NCI-H1105 (cell line): ENCODE results near the gene CHRM5.
"Not testable (repeated sequence)": the region's sequence is repeated elsewhere in the genome, so short reads cannot be mapped to it uniquely, and the experiment has no call there.

Experiments used
- DNase-seq: peaks from one replicate; lab custom pipeline; 2025; lab: John Stamatoyannopoulos, UW

CHRM5 gene

DNA sequence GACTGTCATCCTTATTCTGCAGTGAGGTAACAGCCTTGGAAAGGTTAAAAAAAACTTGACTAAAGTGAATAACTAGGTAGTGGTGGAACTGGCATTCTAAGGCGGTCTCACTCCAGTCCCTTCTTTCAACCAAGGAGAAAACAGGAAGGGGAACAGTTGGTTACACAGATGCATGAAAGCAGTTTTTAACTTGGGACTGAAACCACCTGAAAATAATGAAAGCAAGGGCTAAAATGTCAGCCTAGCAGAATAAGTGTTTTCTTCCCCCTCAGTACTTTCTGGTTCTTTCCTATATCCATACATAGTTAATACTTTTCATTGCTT lies 71.5 kb downstream of the CHRM5 start:
- no peak for DNase-seq

DNA sequence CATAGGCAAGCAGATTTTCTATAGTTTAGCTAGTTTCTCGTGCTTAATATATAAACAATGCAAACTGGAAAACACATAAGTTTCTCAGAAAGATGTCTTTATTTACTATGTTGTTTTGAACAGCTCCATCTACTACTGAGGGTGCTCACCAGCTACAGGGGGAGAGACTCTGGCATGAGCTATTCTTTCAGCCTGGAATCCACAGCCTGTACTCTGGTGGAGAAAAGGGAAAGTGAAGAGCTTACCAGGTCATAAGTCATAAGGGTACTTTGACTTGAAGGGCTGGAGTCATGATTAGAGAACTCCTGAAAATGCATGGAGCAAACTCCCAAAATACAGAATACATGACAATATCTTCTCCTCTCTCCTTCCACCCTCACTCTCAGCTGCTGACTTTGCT lies 75.1 kb downstream of the CHRM5 start:
- no peak for DNase-seq

DNA sequence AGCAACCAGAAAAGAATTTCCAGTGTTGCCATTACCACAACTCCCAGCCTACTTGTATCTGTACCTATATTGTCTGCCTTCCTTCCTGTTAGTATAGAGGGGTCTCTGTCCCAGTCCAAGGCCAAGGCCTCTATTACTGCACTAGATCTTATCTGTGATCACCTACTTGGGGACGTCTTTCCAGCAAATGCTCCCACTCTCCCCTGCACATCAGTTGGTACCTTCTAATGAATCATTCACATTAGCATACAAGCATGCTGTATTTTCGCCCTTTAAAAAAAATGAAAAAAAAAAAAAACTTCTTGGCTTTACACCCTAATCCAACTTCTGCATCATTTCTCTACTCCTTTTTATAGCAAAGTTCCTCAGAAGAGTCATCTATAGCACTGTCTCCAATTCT lies 75.5 kb downstream of the CHRM5 start:
- no peak for DNase-seq

DNA sequence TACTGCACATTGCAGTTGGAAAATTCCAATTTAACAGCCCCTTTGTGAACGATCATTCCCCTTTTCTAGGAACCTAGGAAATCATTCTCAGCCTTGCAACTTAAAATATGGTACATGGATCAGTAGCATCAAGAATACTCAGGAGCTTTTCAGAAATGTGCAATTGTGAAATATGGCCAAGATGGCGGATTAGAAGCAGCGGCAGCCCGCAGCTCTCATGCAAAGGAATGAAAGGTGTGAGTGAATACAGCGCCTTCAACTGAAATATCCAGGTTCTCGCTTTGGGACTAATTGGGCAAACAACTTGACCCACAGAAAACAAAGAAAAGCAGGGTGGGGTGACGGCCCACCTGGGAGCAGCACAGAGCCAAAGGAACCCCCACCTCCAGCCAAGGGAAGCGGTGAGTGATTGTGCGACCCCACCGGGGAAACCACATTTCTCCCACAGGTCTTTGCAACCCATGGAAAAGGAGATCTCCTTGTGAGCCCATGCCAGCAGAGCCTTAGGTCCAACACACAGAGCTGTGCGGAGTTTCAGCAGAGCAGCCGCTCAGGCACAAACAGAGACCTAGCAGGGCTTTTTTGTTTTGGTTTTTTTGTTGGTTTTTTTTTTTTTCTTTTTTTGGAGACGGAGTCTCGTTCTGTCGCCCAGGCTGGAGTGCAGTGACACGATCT lies 78.3 kb downstream of the CHRM5 start:
- no peak for DNase-seq

DNA sequence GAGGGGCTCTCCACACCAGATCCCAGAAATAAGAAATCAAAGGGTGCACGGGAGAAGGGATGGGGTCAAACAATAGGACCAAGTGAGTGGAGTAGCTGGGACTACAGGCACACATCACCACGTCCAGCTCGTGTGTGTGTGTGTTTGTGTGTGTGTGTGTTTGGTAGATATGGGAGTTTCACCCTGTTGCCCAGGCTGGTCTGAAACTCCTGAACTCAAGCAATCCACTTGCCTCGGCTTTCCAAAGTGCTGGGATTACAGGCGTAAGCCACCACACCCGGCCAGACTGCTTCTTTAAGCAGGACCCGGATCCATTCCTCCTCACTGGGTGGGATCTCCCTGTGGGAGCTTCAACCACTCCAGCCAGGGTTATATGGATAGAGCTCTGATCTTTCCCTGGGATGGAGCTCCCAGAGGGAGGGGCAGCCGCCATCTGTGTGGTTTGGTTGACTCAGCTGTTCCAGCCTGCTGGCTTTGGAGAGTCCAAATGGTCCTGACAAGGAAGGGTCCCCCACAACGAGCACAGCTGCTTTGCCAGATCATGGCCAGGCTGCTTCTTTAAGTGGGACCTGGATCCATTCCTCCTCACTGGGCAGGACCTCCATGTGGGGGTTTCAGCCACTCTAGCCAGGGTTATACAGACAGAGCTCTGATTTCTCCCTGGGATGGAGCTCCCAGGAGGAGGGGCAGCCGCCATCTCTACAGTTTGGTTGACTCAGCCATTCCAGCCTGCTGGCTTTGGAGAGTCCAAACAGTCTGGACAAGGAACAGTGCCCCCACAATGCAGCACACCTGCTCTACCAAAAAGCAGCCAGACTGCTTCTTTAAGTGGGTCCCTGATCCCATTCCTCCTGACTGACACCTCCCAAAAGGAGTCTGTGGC lies 79.8 kb downstream of the CHRM5 start:
- DNase-seq = no peak

DNA sequence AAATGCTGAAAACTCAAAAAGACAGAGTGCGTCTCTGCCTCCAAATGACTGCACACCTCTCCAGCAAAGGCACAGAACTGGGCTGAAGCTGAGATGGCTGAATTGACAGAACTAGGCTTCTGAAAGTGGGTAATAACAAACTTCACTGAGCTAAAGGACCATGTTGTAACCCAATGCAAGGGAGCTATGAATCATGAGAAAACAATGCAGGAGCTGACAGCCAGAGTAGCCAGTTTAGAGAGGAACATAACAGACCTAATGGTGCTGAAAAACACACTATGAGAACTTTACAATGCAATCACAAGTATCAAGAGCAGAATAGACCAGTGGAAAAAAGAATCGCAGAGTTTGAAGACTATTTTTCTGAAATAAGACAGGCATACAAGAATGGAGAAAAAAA lies 80.8 kb downstream of the CHRM5 start:
- no peak for DNase-seq

DNA sequence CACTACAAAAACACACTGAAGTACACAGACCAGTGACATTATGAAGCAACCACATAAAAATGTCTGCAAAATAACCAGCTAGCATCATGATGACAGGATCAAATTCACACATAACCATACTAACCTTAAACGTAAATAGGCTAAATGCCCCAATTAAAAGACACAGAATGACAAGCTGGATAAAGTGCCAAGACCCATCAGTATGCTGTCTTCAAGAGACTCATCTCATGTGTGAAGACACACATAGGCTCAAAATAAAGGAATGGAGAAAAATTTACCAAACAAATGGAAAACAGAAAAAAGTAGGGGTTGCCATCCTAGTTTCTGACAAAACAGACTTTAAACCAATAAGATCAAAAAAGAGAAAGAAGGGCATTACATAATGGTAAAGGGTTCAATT lies 82.1 kb downstream of the CHRM5 start:
- not testable (repeated sequence) for DNase-seq

DNA sequence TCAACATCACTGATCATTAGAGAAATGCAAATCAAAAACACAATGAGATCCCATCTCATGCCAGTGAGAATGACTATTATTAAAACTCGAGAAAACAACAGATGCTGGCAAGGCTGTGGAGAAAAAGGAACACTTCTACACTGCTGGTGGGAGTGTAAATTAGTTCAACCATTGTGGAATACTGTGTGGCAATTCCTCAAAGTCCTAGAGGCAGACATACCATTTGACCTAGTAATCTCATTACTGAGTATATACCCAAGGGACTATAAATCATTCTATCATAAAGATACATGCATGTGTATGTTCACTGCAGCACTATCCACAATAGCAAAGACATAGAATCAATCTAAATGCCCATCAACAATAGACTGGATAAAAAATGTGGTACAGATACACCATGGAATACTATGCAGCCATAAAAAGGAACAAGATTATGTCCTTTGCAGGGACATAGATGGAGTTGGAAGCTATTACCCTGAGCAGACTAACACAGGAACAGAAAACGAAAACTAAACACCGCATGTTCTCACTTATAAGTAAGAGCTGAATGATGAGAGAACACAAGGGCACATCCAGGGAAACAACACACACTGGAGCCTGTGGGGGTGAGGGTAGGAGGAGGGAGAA lies 85.9 kb downstream of the CHRM5 start:
- DNase-seq = no peak

DNA sequence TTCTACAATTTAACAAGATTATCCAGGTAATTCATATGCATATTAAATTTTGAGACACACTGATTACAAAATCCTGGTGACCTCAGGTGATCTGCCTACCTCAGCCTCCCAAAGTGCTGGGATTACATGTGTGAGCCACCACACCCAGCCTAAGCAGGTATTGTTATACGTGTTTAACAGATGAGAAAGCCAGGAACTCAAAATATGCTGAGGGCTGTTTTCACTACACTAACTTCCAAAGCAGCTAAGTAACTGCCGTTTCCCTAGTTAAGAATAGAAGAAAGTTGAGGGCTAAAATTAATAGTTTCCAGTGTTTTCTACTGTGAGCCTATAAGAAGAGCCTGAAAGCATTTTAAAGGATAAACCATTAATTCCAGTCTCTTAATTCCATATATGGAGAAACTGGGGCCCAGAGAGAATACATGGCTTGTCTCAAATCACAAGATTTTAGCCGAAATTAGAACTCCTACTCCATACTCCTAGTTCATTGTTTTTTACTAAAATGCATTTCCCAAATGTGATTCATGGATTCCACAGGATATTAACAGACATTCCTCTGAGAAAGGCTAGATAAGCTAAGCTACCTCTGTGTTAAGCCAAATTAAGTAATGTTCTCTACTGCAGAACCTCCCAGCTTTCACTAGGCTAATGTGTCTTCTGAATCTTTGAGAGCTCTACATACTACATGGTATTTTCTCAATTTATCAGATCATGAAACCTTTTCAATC lies 87.7 kb downstream of the CHRM5 start:
- DNase-seq = no peak

DNA sequence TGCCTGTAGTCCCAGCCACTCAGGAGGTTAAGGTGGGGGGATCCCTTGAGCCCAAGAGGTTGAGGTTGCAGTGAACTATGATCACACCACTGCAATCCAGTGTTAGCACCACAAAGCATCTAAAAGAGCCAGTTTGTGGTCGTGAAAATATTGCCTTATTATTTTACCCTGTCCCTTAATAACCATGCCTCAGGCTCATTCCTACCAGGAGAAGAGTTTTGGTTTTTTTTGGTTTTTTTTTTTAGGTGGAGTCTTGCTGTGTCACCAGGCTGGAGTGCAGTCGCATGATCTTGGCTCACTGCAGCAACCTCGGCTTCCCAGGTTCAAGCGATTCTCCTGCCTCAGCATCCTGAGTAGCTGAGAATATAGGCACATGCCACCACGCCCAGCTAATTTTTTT lies 88.6 kb downstream of the CHRM5 start:
- DNase-seq = no peak

DNA sequence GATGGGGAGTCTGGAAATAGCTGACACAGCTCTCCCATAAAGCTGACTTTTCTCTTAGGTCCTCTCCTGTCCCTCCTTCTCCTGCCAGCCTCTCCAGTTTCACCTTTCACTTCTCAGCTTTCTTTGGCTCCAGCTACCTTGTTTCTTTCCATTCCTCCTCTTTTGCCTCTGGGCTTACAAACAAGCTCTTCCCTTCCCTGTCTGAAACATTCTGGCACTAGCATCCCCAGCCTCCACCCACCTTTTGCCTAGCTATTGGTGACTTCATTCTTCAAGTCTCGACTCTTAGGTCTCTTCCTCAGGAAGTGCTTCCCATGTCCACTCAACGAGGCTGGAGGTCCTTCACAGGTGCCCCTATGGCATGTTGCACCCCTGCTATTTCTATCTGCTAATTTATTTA lies 91.2 kb downstream of the CHRM5 start:
- no peak for DNase-seq

DNA sequence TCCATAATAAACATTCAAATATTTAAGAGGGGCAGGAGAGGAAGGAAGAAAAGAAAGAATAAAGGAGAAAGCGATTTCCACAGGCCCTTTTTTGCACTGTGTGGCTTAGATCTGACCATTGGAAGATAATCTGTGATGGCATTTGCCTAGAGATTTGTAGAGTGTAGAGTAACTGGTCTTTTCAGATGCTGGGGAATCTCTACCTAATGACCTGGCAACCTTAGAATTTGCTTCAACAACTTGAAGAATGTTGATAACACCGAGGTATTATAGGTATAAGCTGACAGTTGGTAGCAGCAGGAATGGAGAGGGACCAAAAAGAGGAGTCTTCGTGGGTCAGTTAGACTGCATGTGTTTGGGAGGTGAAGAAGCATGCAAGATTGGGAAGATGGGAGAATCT lies 91.6 kb downstream of the CHRM5 start:
- DNase-seq = no peak

DNA sequence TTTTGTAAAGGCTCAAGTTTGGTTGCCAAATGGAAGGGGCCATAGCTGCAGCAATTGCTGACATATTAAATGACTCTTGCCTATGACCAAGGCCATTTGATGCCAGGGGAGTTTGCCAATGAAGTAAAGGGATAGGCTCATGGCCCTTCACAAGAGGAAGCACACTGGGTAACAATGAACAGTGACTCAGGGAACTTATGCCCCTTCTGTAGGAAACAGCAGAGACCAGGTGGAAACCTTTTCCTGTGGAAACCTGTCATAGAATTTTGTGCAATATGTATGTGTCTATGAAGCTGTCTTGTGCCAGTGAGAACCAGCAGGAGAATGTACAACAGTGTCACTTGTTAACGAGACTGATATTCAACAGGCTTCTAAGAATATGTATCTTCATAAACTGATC lies 96.1 kb downstream of the CHRM5 start:
- no peak for DNase-seq

DNA sequence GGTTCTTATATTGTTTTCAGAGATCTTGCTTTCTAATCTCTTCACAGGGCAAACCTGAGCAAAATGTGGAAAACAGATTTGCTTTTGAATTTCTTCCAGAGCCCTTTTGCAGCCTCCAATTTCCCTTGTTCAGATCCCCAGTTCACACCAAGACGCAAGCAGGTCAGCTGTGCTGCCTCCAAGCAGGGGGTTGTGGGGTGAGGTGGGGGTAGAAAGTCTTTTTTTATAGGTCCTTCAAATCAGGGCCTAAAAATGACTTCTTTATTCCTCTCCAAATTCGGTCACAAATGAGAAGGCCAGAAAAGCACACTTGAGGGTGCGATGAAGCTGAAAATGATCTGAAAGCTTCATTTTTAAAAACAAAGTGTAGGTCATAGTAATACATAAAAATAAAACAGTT lies 97.0 kb downstream of the CHRM5 start:
- no peak for DNase-seq

DNA sequence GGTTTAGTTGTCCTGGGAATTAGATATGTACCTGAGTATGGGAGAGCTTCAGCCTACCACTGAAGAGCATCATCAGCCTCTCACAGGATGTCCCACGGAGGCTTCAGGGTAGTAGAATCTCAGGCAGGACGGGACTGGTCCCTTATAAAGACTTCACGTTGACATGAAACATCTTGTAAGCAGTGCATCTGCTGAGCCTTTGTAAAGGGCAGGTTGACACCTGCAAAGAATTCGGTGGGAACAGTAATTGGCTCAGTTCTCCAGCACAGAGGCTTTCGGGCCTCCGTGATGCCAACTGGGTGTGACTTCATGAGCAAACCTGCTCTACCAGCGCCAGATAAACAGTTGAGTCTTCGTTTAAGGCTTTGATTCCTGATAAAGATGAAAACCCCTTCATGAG lies 97.6 kb downstream of the CHRM5 start:
- DNase-seq = no peak

DNA sequence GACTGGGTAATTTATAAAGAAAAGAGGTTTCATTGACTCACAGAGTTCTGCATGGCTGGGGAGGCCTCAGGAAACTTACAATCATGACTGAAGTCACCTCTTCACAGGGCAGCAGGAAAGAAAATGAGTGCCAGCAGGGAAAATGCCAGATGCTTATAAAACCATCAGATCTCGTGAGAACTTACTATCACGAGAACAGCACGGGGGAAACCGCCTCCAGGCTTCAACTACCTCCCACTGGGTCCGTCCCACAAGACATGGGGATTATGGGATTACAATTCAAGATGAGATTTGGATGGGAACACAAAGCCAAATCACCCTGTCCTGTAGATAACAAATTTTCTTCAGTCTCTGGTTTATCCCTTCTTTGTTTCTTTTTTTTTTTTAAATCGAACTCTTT lies 101.7 kb downstream of the CHRM5 start:
- no peak for DNase-seq

DNA sequence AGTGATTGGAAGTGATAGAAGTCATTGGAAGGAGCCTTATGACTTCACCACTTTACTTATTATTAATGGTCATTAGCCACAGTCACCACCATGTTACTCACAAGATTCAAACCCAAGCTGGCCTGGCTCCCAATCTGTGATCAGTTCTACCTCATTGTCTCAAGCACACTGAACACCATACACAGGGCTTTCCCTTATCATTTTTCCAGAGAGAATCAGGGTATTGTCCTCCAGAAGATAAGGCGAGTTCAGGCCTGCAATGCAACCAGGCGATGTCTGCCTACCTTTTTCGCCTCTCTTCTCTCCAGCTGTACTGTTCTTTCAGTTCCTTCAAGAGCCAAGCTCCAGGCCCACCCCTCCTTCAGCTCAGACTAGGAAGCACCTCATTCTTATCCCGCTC lies 108.5 kb downstream of the CHRM5 start:
- DNase-seq = no peak

DNA sequence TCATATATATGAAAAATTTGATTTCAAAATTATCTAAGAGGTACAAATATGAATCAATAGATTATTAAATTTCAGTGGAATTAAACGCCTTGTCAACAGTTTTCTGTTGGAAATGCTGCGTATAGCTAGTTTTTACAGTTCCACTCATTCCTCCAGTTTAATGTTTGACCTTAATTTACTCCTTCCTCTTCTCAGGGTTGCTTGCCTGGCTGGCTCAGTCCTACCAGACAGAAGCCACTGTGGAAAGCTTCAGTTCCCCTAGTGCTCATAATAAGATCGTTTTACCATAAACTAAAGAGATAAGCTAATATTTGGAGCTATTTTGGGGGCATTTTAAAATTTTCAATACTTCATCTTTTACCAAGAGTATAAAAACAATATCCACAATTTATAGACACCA lies 110.6 kb downstream of the CHRM5 start:
- DNase-seq = no peak

DNA sequence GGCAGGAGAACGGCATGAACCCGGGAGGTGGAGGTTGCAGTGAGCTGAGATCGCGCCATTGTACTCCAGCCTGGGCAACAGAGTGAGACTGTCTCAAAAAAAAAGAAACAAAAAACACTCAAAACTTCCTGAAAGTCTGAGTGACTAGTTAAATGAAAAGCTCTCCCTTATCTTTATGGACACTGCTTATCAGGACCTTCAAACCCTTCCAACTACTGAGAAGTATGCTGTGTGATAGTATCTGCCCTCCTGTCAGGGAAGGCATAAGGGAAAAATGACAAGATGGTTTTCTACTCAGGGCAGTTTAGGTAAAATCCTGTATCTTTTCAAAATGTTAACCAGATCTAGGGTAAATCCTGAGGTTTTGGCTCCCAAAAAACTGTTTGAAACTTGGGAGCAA lies 111.6 kb downstream of the CHRM5 start:
- no peak for DNase-seq

DNA sequence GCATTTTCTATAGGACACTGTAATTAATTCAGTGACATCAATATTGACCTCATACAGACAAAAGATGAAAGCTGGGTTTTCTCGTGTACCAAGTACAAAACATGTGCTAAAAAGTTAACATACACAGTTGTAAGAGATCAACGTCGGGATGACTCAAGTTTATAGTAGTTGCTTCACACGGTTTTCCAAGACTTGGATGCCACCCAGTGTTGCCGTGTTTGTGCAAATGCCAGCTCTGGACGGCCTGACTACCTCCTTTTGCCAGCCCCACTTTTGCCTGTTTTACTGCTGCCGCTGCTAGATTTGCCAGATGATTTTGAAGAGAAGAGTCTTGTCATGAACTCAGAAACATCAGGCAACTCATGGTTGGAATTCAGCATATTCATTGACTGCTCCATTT lies 115.8 kb downstream of the CHRM5 start:
- no peak for DNase-seq

DNA sequence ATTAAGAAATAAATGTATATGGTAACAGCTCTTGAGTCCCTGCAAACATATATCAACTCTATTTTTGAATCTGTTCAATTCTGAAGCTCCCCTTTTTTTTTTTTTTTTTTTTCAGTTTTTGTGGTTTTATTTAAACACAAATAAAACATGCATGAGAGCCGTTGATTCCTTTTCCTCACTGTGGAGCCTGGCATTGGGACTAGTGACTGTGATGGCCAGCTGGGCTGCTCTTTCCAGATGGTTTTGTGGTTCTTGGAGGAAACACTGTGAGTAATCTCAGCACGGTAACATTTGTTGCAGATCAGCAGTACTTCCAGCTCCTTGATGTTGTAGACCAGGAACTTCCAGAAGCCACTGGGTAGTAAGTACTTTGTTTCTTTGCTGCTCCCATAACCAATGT lies 117.4 kb downstream of the CHRM5 start:
- no peak for DNase-seq

DNA sequence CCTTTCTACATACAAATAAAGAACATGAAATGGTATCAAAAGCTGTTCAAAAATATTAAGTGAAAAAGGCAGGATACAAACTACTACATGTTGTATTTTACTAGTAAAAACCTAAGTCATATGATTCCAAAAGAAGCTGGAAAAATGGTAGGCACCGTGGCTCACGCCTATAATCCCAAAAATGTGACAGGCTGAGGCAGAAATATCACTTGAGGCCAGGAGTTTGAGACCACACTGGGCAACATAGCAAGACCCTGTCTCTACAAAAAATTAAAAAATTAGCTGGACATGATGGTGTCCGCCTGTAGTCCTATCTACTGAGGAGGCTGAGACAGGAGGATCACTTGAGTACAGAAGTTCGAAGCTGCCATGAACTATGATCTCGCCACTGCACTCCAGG lies 131.6 kb downstream of the CHRM5 start:
- no peak for DNase-seq
